Activated CD8-positive, alpha-beta T cell treated with anti-CD3 and anti-CD28 coated beads for 36 hours (primary cell): ENCODE data around the gene GRK6. TPM values are rescaled to one million over a fixed set of nuclear protein-coding genes. Genes with fewer than 3 reads are reported as not detected.
A peak's percentile ranks its signal among the peaks of the same experiment; 100 is the strongest.

ENCODE experiments used
- ATAC-seq: fragments of 200-7000 bp; cut with Tn5 transposase; one replicate; pipeline ENCODE4 v1.10.0; 2021; ENCODE audit warnings: mild to moderate bottlenecking, moderate library complexity
- CTCF ChIA-PET: fragments of 350-600 bp; sonication (Branson Sonifier 250); formaldehyde crosslinking; loops from one replicate; lab custom pipeline; 2021; ENCODE audit warnings: antibody characterized with exemption; lab: Charles Lee
- POLR2A ChIA-PET: fragments of 350-600 bp; sonication (Branson Sonifier 250); formaldehyde crosslinking; loops from one replicate; lab custom pipeline; 2021; ENCODE audit warnings: antibody characterized with exemption; lab: Charles Lee
- DNase-seq: peaks from one replicate; pipeline ENCODE4 v3.0.0-alpha.2; 2020
- H3K27ac Mint-ChIP-seq: one replicate; pipeline ENCODE4 v1.8.0; 2021; ENCODE audit warnings: mild to moderate bottlenecking, mixed read lengths
- H3K27me3 Mint-ChIP-seq: one replicate; pipeline ENCODE4 v1.8.0; 2021; ENCODE audit warnings: mixed read lengths
- H3K36me3 Mint-ChIP-seq: one replicate; pipeline ENCODE4 v1.8.0; 2021; ENCODE audit warnings: low read depth, mixed read lengths
- H3K4me1 Mint-ChIP-seq: one replicate; pipeline ENCODE4 v1.8.0; 2021; ENCODE audit warnings: low read depth, mixed read lengths
- H3K4me3 Mint-ChIP-seq: one replicate; pipeline ENCODE4 v1.8.0; 2021; ENCODE audit warnings: mild to moderate bottlenecking, moderate library complexity, mixed read lengths
- H3K9me3 Mint-ChIP-seq: one replicate; pipeline ENCODE4 v1.8.0; 2021; ENCODE audit warnings: mixed read lengths
- intact Hi-C: fragments of 100-400 bp; cut with micrococcal nuclease; formaldehyde crosslinking; loops from one replicate; pipeline ENCODE4 v1.10.0; 2022
- total RNA-seq, 2 experiments: library from RNA; stranded (reverse); gene quantifications; one replicate each; pipeline ENCODE4 v1.2.3, GENCODE V29; 2021
- TF ChIP-seq, protein P1 (sequence below): fragments of 200-600 bp; IDR thresholded peaks from one replicate; pipeline ENCODE4 v1.8.0; 2022; ENCODE audit warnings: antibody characterized with exemption, mild to moderate bottlenecking

Gene GRK6
- total RNA-seq, 2 experiments from 2014 or later = 133 to 137 TPM

- CTCF ChIA-PET = interaction anchor here (0.8 to 17.9 kb wide), 8 partner anchors 8 to 139 kb away, joined by 3 to 415 read pairs (median 6); partner anchors contain the start of genes F12 and PFN3
- Mint-ChIP-seq H3K4me1 (peaks cover 48% of the 10 kb centered on the region), H3K27ac (no peak overlapping the region), H3K4me3 (no peak overlapping the region), H3K9me3 (no peaks in the 10 kb centered on the region), H3K36me3 (peaks cover 8% of the 10 kb centered on the region), H3K27me3 (no peaks in the 10 kb centered on the region)
- ATAC-seq (no peak), DNase-seq (no peak)
- TF ChIP-seq, protein P1, sequence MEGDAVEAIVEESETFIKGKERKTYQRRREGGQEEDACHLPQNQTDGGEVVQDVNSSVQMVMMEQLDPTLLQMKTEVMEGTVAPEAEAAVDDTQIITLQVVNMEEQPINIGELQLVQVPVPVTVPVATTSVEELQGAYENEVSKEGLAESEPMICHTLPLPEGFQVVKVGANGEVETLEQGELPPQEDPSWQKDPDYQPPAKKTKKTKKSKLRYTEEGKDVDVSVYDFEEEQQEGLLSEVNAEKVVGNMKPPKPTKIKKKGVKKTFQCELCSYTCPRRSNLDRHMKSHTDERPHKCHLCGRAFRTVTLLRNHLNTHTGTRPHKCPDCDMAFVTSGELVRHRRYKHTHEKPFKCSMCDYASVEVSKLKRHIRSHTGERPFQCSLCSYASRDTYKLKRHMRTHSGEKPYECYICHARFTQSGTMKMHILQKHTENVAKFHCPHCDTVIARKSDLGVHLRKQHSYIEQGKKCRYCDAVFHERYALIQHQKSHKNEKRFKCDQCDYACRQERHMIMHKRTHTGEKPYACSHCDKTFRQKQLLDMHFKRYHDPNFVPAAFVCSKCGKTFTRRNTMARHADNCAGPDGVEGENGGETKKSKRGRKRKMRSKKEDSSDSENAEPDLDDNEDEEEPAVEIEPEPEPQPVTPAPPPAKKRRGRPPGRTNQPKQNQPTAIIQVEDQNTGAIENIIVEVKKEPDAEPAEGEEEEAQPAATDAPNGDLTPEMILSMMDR = no peak
- POLR2A ChIA-PET = interaction anchor here (0.8 to 22.1 kb wide), 9 partner anchors 8 to 63 kb away, joined by 3 to 606 read pairs (median 10); partner anchors contain the start of genes DBN1 and GRK6
- intact Hi-C loops = loop anchor here (5.0 kb wide), 1 partner anchor 132 kb away; no protein-coding TSS in a partner anchor
Measured at GRCh38 chr5:177449140-177450061, 22.9 kb downstream of the GRK6 start.

- Mint-ChIP-seq H3K9me3 (no peaks in the 10 kb centered on the region), H3K27ac (no peak overlapping the region), H3K27me3 (no peaks in the 10 kb centered on the region), H3K4me1 (peaks cover 33% of the 10 kb centered on the region), H3K36me3 (peaks cover 8% of the 10 kb centered on the region), H3K4me3 (no peak overlapping the region)
- TF ChIP-seq, protein P1 = no peak
- no peak for DNase-seq
- intact Hi-C loops = loop anchor here (5.0 kb wide), 1 partner anchor 134 kb away; no protein-coding TSS in a partner anchor
- ATAC-seq = no peak
- ChIA-PET POLR2A (interaction anchor here (2.3 to 22.1 kb wide), 5 partner anchors 12 to 60 kb away, joined by 7 to 606 read pairs (median 55); partner anchors contain the start of genes DBN1, F12 and GRK6), CTCF (interaction anchor here (1.4 to 17.9 kb wide), 5 partner anchors 10 to 133 kb away, joined by 4 to 415 read pairs (median 71); partner anchors contain the start of genes F12 and PFN3)
Measured at GRCh38 chr5:177450667-177451424, 24.4 kb downstream of the GRK6 start.

DNA sequence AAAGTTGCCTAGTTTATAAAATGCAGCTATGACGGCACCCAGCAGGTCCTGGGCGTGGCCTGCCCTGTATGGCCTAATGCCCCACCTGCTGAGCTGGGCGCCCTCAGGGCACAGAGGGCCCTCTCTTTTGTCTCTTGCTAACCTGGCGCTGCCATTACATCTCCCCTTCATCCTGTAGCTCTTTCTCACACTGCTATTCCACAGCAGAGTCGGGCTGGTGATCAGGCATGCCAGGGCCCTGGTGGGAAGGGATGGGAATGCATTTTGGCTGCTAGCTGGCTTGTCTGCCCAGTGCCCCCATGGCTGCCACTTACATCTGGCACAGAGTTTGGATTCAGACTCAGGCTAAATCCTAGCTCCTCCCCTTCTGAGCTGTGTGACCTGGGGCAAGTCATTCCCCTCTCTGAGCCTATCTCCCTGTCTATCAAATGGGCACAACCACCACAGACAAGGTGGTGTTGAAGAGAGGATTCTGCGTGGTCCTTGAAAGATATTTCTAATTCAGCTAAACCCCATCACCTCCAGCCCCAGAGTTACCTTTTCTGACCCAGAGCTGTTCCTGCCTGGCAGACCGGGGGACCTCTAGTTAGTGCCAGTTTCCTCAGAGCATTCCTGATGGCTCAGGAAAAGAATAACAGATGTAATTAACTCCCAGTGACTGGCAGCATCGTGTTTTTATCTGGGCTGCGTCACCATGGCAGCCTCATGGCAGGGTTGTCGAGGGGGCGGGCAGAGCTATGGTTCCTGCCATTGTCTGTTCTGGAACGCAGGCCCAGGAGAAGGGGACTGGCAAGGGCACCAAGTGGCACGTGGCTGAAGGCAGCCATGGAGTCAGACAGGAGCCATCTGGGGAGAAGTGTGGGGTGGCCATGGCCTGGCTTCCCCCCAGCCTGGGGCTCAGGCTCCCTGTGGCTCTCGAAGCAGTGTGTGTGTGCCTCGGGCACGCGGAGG lies 26.5 kb downstream of the GRK6 start:
- no peak overlapping the region for H3K27ac Mint-ChIP-seq
- no peak for ATAC-seq
- H3K9me3 Mint-ChIP-seq = no peaks in the 10 kb centered on the region
- TF ChIP-seq, protein P1 = no peak
- intact Hi-C loops = loop anchor here (5.0 kb wide), 1 partner anchor 136 kb away; no protein-coding TSS in a partner anchor
- ChIA-PET CTCF (interaction anchor here (0.7 to 17.9 kb wide), 14 partner anchors 11 to 144 kb away, joined by 3 to 415 read pairs (median 7); partner anchors contain the start of genes F12, PFN3 and PRR7), POLR2A (interaction anchor here (1.1 to 22.1 kb wide), 10 partner anchors 9 to 151 kb away, joined by 4 to 606 read pairs (median 26); partner anchors contain the start of genes DBN1, F12, GRK6 and PFN3)
- H3K36me3 Mint-ChIP-seq = peaks cover 12% of the 10 kb centered on the region
- no peak for DNase-seq
- H3K4me1 Mint-ChIP-seq = peaks cover 36% of the 10 kb centered on the region
- peak overlapping the region; percentile 81 for H3K4me3 Mint-ChIP-seq
- H3K27me3 Mint-ChIP-seq = no peaks in the 10 kb centered on the region

- Mint-ChIP-seq H3K36me3 (peaks cover 7% of the 10 kb centered on the region), H3K9me3 (no peaks in the 10 kb centered on the region), H3K4me1 (peaks cover 28% of the 10 kb centered on the region), H3K27ac (peak overlapping the region; percentile 39), H3K27me3 (no peaks in the 10 kb centered on the region), H3K4me3 (peak overlapping the region; percentile 81)
- TF ChIP-seq, protein P1 = no peak
- intact Hi-C loops = loop anchor here (2.0 to 5.0 kb wide), 2 partner anchors 51 to 137 kb away; no protein-coding TSS in a partner anchor
- CTCF ChIA-PET = interaction anchor here (1.0 to 17.9 kb wide), 21 partner anchors 10 to 145 kb away, joined by 3 to 415 read pairs (median 6); partner anchors contain the start of genes F12, GRK6, PFN3 and PRR7
- POLR2A ChIA-PET = interaction anchor here (1.1 to 22.1 kb wide), 9 partner anchors 10 to 152 kb away, joined by 4 to 606 read pairs (median 39); partner anchors contain the start of genes DBN1, GRK6, PFN3 and PRR7
- DNase-seq (no peak), ATAC-seq (no peak)
Measured at GRCh38 chr5:177453852-177454396, 27.4 kb downstream of the GRK6 start.
